ENCODE measurements around the gene MALSU1.
A peak's percentile ranks its signal among the peaks of the same experiment; 100 is the strongest.

The MALSU1 gene

GRCh38 chr7:23336799-23337283 lies 37.7 kb downstream of the MALSU1 start:
- no peak for DNase-seq

DNA sequence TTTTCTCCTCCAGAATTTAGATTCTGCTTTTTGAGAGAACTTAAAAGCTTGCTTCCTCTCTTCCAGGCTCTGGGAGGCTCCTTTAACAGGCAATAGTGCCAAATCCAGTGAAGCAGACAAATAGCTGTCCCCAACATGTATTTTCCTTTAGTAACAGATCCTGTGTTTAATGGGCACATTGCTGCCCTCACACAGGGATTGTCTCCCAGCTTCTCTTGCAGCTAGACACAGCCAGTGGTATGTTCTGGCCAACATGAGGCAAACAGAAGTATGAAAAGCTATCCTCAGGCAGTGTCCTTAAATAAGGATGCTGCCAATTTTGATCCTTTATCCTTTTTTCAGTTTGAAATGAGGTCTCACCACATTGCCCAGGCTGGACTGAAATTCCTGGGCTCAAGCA lies 38.2 kb downstream of the MALSU1 start:
- DNase-seq = no peak

GRCh38 chr7:23338439-23338838 lies 39.3 kb downstream of the MALSU1 start:
- no peak for DNase-seq

DNA sequence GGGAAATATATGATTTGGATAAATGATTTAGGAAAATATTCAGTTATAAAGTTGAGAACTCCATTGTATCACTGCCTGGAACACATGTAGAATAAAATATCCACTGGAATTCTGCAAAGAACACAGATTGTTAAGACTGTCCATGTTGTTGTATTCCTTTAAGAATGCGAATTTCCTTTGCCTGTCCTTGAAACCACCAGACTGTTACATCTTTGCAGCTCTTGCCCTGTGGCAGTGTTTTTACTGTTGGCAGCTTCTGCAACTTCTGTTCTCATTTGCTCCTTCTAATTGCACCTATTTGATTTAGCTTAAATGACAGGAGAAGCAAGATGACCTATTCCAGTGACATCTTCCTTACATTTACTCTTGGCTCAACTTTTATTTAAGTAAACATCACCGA lies 39.7 kb downstream of the MALSU1 start:
- DNase-seq = no peak

DNA sequence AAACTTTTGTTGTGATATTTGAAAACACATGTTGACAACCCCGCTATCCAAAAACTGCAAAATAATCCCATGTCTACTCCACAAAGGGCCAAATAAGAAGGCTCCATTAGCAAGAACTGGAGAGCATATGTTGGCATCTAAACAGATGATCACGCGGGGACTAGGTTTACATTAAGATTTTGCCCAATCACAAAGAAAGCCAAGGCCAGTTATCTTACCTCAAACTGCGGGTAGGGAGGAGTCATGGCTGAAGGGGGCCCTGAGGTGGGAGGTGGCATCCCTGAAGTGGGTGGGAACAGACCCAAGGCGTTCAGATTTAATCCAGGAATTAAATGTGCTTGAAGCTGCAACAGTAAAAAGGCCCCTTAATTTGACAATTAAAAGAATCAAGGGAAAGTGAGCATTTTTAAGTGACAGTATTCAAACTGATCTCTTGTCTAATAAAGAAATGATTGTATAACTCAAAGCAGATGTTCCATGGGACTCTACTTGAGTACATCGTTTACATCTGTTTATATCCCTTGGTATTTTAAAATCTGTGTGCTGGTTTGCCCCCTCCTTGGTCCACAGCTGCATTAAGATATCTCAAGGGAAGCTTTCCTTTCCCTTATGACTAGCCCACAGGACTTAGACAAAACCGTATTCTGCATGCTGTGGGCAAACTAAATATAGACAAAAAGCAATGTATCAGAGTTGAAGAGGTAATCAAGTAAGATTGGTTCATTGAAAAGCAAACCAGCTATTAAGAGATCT lies 42.9 kb downstream of the MALSU1 start:
- DNase-seq = no peak

DNA sequence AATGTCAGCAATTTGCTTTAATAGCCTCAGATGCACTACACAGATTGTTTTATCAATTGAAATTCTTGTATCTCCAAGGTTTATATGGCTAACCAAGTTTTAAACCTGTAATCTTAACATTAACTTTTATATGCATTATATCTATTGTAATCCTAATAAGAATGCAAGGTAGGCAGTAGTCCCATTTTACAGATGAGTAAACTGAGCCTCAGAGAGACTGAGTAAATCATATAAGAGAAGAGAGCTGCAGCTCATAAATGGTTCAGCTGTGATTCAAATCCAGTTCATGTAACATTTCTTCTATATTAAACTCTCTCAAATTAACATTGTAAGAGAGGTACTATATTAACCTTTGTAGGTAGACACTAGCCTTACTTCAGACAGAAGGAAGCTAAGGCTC lies 44.0 kb downstream of the MALSU1 start:
- DNase-seq = no peak

DNA sequence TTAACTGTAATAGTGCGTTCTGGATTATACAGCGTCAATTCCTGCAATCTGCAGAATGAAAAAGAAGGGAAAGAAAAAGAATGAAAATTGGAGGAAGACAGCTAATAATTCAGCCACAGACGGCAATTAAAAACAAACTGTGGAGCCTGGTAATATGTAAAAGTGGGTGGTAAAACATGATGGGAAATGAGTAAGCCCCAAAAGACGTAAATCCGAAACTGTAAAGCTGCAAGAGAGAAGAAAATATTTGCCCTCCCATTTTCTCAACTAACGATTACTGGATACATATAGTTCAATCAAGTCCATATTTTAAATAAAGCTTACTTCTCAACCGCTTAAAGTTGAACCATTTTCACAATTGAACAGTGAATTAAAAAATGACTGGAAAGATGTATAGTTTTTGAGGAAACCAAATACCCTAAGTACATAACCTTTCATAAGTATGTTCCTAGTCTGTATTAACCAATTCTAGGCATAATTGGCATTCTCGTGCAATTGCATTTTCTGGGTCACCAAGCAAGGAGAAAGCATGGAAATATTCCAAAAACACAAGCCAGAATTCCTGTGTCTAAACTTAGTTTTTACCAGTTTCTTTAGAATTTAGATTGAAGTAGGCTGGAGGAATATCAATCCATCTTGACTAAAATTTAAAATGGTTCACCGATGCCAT lies 44.8 kb downstream of the MALSU1 start:
- DNase-seq = no peak

- DNase-seq = no peak
Observed at GRCh38 chr7:23345601-23346000, 46.5 kb downstream of the MALSU1 start.

DNA sequence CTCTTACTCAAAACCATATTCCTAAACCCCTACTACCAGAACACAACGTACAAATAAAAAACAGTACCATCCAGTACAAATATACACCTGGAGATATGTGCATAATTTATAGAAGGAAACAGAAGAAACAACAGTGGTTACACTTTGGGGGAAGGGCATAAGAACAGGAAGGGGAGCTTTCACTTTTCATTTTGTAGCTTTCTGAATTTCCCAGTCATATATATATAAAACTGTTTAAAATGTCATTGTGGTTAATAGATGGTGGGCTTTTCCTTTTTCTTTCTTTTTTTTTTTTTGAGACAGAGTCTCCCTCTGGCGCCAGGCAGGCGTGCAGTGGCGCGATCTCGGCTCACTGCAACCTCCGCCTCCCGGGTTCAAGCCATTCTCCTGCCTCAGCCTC lies 47.2 kb downstream of the MALSU1 start:
- DNase-seq = no peak

DNA sequence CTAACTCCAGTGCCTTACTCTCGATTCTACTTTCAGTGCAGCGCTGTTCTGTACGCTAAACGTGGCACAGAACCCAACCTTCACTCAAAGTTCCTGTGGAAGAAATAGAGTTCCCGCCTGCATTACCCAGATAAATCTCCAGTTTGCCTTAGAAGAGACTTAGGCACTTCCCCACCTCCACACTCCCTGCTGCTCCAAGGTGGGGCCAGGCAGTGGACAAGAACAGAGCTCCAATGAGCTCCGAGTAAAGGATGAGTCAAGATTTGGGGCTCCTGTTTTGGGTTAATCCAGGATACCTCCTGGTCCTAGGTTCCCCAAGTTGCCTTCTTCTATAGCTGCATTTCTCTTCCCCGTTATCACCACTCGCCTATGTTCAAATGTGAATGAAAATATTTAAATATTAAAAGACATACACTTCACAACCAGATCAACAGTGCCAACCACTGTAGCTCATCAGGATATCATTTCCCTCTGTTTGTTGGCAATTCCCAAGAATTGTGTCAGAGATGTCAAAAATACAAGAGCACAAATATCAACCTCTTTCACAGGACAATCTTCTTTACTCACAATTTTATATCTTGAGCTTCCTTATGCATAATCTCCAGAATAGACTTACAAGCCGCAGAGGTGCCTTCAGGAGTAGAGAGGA lies 48.0 kb downstream of the MALSU1 start:
- DNase-seq = no peak

GRCh38 chr7:23347682-23348180 lies 48.6 kb downstream of the MALSU1 start:
- DNase-seq = no peak

DNA sequence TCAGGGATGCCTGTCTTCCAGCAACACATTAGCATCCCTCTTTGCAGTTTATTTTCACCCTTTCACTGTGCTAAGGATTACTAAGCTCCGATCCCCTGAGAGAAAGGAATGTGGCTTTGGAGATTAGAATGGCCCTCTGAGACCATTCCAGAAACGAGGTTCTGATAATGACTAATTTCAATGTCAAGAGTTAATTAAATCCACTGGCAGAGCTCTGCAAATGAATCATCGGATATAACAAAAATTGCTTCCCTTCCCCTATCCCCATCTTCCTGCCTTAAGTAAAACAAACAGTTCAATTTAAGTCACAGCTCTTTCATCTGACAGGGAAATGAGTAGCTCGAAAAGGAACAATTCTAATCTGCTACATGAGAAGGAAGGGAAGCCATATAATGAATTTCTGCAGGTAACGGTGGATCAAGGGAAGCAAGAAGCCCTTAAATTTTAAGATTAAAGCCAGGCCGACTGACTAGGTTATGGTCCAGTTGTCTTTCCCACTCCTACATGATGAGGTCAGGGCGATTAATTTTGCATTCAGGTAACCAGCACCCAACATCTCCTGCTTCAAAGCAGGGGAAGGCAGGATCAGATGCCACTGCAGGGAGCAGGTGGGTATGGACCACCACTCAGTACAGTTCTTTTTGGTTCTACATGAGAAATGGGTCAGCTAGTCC lies 50.5 kb downstream of the MALSU1 start:
- DNase-seq = no peak

DNA sequence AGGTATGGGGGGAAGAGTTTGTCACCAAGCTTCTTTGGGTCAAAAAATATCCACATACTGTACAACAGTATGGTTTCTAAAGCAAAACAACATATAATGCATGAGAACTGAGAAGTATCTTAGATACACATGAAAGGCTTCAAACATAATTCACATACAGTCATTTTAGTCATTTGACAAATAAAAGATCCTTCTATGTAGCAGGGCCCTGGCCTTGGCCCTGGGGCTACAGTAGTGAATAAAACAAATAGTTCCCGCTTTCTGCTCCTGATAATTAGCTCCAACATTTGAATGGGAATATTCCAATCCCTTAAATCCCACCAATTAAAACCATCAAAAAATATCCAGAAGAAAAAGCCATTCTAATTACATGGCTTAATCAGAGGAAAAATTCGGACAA lies 51.3 kb downstream of the MALSU1 start:
- no peak for DNase-seq

- DNase-seq = peak; percentile 24 to 26
Observed at GRCh38 chr7:23353172-23353571, 54.0 kb downstream of the MALSU1 start.

DNA sequence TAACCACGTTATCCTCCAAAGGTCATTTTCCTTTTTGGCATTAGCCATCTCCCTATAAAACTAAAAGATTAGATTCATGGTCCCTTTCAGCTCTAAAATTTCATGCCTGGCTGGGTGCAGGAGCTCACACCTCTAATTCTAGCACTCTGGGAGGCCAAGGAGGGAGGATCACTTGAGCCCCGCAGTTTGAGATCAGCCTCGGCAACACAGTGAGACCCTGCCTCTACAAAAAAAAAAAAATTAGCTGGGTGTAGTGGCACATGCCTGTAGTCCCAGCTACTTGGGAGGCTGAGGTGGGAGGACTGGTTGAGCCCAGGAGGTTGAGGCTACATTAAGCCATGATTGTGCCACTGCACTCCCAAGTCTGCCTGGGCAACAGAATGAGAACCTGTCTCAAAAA lies 57.0 kb downstream of the MALSU1 start:
- no peak for DNase-seq

DNA sequence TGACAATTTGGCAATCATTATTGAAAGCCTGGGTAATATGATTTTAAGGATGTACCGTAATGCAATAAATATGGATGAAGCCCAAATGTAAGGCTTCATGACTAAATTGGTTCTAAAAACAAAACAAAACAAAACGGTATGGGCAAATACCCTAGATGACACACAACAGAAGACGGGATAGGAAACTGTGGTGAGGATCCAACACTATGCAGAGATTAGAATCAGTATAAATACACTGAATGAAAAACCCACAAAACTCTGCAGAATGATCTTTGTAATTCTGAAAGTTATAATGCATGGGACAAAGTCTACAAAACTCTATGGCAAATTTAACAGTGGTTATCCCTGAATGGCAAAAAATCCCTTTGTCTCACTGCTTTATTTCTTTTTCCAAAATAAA lies 57.6 kb downstream of the MALSU1 start:
- DNase-seq = no peak

DNA sequence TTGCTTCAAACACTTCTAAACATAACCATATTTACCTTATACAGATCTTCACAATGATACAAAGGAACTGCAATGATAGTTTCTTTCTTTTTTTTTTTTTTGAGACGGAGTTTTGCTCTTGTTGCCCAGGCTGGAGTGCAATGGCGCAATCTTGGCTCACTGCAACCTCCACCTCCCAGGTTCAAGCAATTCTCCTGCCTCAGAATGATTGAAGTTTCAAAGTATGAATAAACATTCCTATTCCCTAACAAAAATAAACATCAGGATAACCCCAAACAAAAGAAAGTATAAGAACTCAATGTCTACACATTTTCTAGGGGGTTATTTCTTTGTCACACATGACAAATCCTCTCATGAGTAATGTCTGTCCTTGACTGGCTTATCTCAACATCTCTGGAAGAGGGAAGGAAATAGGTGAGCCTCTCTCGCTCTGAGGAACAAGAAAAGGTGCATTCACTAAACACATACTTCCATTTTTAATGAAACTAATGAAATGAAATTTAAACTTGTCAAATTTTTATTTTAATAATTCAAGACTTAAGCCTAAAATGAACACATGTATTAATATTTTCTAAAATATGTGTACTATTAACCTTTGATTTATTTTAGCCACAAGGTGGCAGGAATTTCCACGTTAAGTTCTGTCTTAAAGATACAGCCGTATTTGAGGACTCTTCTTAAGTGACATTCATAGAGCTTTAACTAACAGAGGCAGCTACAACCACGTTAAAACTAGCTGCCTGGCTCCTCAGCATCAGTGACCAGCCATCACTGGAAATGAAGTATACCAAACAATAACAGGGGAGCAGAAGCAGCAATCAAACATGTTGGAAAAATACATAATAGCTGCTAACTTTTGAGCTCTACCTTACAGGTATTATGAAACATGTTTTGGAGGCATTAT lies 58.3 kb downstream of the MALSU1 start:
- DNase-seq = peak in 1 of 2 experiments; percentile 1

- no peak for DNase-seq
Observed at GRCh38 chr7:23358152-23358674, 59.1 kb downstream of the MALSU1 start.

Measured in NCI-H187 (cell line).